DMS79 (cell line): ENCODE data around the gene RCAN2.
"Not testable (repeated sequence)": the region's sequence is repeated elsewhere in the genome, so short reads cannot be mapped to it uniquely, and the experiment has no call there.

ENCODE experiments used
- DNase-seq: peaks from one replicate; lab custom pipeline; 2025; lab: John Stamatoyannopoulos, UW

The RCAN2 gene

DNA sequence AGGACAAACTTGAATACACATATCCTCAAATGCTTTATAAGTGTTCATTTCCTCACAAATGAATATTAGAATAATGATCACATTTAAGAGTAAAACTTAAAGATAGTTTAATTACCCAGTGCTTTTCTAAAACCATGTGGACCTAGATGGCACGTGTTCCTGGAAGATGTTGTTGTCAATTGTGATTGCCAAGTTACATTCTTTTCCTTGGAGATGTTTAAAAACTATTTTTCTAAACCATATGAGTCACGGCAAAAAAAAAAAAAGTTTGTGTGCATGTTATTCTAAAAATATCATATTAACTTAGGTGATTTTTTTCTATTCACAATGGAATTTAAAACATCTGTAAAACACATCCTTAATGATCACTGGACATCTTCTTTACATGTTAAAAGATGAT is 51.1 kb downstream of the RCAN2 start:
- DNase-seq = no peak

DNA sequence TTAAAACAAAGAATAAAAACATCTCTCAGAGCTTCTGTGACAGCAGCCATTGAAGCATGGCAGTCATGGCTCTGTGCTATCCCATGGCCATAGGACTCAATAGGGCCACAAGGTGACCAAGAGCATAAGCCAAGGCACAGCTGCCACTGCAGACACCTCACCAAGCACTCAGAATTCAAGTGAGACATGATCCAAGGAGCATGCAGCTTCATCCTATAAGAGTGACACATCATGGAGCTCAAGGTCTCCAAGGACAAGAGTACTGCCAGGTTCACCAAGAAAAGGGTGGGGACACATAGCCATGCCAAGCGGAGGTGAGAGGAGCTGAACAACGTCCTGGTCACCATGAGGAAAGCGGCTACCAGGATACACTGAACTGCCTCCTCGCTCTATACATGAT is 53.0 kb downstream of the RCAN2 start:
- no peak for DNase-seq

DNA sequence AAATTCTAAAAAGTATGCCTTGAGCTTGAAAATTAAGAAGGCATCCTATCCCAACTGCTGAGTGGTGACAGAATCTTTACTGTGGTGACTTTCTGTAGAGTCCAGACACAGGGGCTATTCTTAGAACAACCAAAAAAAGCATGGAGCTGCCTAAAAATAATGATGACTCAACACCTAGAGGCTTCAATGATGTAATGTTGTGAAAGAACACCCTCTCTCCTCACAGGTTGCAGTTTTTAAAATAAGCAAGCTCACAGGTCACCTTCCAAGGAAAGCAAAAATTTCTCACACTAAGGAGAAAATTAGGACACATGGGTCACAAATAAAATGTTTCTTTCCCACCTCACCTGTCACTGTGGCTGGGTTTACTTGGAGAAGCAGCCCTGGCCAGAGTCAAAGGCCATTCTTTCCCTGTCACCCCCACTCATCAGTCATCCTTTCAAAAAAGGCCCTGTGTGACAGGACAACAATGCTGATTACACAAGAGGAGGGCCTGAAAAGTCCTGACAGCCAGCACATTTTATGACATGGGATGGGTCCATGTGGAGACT is 53.5 kb downstream of the RCAN2 start:
- no peak for DNase-seq

DNA sequence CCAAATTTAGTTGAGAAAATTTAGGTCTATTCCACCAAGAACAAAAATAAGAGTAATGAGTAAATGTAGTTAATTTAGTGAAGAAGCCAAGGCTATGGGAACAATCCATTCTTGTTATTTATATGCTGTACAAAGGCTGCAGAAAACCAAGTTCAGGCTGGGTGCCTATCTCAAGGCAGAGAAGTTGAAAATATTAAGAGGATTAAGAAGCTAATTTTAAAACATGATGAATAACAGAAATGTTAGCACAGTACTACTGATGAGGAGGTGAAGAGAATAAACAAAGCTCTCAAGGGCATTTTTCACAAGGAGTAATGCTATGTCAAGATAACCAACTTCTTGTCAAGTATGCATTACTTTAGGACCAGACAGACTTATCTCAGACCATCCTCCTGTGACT is 68.6 kb downstream of the RCAN2 start:
- no peak for DNase-seq

DNA sequence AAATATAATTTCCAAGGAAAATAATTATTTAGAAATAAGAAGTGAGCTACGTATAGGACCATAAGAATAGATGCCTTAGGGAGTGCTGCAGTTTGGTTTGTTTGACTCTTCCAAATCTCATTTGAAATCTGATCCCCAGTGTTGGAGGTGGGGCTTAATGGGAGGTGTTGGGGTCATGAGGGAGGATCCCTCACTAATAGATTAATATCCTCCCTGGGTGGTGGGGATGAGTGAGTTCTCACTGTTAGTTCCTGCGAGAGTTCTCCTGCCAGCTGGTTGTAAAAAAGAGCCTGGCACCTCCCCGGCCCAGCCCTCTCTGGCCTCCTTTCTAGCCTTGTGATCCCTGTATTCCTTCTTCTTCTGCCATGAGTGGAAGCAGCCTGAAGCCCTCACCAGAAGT is 69.3 kb downstream of the RCAN2 start:
- DNase-seq = no peak

DNA sequence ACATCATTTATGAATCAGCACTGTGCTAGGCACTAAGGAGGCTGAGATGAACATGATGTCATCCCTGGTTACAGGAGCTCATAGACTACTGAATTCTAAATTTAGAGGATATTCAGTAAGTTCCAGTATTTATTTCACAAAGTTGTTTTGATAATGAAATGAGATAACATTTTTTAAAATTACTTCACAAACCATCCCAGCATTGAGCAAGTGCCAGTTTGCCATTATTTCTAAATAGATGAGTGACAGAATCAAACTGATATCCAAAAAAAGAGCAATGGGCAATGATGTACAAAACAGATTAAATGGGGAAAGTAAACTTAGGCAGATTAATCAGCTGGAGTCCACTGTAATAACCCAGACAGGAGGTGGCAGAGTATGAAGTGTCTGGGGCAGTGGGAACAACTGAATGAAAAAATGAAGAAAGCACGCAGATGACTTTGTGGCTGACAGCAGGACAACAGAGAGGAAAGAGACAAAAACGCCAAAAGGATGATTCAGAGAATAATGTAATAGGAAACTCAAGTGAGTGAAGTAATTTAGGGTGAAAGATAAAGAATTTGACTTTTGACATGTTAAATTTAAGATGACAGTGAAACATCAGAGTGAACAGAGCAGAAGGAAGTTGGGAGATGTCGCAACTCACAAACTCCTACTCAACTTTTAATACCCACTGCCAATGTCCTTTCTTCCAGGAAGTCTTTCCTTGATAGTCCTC is 70.2 kb downstream of the RCAN2 start:
- DNase-seq = no peak

DNA sequence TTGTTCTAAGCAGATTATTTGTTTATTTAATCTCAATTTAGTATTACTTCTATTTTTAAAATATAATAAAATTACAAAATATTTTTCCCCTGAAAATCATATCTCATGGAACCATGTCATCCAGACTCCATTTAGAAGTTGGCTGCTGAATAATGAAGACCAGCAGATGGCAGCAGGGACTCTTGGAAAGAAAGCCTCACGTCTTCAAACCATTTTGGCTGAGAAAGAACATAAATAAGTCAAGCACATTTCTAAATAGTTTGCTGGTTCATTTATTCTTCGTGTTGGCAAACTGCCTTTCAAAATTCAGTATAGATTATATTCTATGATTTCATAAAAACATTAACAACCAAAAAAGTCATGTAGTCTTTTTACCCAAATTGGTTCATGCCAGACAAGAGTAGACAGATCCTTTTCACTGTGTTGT is 71.7 kb downstream of the RCAN2 start:
- peak; percentile 20 for DNase-seq

DNA sequence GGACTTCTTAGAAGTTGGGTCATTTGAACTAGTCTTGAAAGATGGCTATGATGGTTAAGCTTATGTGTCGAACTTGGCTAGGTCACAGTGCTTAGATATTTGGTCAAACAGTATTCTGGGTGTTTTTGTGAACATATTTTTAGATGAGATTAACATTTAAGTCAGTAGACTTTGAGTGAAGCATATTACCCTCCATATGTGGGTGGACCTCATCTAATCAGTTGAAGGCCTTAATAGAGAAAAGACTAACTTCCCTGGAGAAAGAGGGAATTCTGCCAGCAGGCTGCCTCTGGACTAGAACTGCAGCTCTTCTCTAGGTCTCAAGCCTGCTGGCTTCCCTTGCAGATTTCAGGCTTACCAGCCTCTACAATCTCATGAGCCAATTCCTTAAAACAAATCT is 76.9 kb downstream of the RCAN2 start:
- DNase-seq = no peak

DNA sequence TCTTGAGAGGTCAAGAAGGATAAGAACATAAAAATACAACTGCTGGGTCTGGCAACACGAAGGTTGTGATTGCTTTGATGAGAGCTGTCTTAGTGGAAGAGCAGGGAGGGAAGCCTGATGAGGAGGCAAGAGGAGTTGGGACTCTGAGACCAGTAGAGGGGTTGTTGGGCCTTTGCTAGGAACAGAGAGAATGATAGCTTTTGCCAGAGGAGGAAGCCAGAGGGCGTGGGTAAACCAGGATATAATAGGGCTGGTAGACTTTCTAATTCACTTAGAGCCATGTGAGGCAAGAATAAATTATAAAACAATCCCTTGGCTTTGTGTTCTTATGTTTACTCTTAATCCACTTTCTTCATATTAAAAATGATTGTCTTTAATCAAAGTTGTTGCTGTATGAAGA is 78.6 kb downstream of the RCAN2 start:
- no peak for DNase-seq

DNA sequence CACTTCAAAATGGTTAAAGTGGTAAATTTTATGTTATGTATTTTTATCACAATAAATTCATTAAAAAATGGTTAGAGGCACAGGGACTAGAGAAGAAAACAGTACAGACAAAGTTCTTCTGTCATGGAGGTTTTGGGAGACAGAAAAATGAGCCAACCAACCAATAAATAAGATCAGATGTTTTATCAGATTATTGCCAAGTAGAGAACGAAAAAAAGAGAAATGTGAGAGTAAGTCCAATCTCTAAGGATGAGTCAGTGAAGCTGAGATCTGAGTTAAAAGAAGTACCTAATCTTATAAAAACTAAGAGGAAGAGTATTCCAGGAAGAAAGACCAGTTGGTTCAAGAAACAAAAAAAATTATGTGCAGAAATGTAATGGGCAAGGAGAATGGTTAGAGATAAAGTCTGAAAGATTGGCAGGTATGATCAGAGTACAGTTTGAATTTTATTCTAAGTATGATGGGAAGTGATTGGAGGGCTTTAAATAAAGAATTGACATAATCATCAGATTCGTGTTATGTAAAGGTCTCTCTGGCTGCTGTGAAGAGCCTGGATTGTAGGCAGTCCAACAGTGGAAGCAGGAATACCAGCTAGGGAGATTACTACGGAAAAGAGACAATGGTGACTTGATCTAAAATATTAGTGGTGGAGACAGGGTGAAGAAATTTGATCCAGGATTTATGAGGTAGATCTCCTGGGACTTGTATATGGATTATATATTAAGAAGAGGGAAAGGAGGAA is 79.6 kb downstream of the RCAN2 start:
- DNase-seq = no peak

DNA sequence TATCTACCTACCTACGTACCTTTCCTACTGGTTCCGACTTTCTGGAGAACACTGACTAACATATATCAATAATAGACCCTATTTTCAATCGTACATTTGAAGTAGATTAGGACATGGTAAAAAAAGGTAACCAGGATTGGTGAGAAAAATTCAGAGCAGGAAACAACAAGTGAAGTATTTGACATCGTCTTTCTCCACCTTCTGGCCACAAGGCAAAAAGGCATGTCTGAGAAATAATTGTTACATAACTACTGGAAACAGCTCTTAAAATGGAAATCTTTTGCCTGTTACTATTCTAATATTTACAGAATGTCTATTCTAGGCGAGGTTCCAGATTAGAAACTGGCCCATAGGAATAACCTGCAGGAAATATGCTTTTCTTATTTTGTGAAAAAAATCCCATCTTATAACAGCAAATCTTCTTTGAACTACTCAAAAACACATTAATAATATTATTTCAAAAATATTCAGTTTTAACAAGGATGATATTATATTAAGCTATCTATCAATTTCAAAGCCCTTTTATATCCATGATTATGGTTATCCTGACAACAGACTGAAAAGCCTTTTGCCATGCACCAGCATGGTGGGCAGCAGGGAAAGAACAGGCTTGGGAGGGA is 80.8 kb downstream of the RCAN2 start:
- DNase-seq = no peak

DNA sequence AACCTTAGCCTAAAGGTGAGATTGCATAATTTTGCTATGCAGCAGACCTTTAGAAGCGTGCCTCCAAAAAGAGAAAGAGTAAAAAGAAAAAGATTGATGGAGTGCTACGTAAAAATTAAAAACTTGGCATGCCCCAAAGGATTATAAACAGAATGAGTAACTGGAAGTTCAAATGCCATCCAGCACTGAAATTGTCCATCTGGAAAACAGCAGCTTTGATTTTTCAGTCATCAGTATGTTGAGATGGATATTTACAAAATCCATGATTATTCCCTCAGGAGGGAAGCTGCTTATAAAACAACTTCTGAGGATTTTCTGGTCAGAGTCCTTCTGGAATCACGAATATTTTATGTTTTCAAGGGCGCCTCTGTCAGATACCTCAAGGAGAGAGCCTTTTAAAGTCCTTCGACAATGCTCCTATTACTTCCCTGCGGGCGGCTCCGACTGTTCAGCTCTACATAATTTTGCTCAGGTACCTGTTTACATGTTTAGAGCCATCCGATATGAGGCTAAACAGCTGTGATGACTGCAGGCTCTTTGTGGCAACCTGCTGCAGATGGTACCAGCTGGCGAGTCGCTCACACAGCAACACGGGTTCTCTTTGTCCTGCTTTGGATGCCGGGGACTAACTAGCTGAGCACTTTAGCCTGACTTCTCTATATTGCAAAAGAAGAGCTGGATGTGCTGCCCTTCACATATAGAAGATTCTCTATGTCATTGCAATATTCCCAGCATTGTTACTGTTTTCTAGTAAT is 83.3 kb downstream of the RCAN2 start:
- DNase-seq = no peak

DNA sequence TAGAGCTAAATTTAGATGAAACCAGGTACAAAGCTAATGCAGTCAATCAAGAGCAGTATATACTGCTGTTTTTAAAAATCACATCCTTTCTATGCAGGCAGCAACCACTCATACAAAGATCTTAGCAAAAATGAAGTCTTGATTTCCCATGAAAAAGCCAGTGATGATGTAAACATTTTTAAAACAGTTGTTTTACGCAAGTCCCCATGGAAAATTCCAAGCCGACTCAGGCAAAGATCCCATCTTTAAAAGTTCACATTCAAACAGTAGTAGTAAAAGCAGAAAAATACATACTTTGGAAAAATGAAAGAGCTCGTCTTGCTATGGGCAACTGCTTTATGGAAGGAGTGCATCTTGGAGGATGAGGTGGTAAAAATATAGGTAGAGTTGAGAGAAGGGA is 84.0 kb downstream of the RCAN2 start:
- DNase-seq = no peak

DNA sequence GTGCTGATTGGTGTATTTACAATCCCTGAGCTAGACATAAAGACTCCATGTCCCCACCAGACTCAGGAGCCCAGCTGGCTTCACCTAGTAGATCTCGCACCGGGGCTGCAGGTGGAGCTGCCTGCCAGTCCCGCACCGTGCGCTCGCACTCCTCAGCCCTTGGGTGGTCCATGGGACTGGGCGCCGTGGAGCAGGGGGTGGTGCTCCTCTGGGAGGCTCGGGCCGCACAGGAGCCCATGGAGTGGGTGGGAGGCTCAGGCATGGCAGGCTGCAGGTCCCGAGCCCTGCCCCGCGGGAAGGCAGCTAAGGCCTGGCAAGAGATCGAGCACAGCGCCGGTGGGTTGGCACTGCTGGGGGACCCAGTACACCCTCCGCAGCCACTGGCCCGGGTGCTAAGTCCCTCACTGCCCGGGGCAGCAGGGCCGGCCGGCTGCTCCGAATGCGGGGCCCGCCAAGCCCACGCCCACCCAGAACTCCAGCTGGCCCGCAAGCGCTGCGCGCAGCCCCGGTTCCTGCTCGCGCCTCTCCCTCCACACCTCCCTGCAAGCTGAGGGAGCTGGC is 85.5 kb downstream of the RCAN2 start:
- not testable (repeated sequence) for DNase-seq

DNA sequence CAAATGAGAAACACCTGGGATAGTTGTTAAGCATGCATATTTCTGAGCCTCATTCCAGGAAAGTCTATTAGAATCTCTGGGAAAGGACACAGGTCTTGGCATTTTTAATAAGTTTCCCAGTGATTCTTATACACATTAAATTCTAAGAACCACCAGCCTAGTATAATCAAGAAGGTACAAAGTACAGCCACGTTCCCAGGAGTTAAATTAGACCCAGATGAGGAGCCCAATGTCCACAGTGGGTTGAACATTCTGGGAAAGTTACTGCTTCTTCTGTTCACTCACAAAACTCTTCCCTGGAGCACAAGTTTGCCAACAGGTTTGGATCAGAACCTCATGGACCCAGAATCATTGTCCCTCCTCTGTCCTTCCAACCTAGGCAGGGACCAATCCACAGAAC is 90.4 kb downstream of the RCAN2 start:
- no peak for DNase-seq

DNA sequence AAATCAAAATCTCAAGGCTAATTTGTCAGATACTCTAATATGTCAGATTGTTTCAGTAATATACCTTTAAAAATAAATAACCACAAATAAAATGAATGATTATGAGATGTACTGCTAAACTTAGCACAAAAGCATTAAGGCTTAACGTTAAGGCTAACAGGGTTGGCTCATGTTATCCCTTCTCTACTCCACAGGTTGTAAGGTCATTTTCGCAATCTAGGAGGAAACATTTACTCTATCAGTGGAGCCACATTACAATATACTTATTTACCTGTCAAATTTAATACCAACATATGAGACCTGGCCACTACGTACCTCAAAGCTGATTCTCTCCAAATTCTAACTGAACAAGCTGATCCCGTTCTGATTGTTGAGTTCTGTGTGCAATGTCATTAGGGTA is 95.7 kb downstream of the RCAN2 start:
- DNase-seq = no peak

DNA sequence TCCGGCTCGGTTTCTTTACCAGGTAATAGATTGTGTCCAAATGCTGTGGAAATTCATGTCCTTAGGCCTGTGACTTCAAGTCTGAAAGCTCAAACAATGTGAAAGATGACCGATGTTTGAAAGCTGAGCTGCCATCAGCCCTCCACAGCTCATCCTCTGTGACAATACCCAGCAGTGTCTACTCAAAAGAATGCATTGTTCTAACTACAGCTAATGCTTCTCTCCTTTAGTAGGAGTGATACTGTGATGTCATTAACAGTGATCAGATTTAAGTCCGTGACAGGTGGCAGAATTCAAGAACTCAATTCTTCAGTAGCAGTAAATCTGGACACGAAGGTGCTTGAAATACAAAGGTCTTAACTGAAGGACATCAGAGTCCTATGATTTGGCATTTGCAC is 97.3 kb downstream of the RCAN2 start:
- DNase-seq = no peak

DNA sequence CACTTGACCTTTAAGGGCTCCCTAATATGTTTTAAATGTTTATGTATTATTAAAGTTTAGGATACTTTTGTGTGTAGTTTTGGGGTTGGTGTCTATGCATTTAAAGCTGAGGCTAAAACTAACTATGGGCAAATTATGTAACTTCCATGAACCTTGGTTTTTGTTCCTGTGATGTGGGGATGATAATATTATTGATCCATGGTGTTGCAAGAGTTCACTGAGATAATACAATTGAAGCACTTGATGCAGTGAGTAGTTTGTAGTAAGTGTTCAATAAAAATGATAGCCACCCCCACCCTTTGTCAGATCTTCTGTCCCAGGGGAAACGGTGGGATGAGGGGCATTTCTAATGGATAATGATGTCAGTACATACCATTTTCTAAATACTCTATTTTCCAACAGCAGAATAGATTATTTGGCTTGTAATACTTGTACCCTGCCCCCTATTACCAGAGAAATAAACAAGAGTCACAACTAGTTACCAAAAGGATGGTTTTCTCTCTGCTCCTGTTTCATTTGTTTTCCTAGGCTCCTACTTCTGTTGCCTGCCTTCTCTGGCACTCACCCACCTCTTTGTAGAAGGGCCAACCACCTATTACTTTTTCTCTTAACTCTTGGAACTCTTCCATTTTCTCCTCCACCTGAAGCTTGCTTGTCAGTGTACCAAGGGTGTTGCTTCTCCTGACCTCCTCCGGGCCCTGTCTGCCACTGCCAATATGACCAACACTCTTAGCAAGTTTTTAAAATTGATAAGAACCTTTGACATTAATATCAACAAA is 97.9 kb downstream of the RCAN2 start:
- no peak for DNase-seq

DNA sequence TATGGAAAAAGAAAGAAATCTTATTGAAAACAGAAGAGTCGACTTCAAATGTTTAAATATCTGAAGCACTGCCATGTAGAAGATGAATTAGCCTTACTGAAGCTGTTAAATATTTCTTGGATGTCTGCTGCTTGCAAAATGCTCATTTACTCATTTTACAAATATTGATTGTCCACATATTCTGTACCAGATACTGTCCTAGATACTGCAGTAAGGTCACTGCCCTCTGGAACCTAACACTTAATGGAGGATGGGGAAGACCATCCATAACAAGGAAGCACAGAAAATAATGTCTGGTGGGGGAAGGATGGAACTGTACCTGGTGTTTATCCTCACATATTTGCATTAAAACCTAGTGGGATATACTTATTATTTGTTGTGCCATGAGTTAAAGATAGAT is 99.0 kb downstream of the RCAN2 start:
- DNase-seq = no peak

DNA sequence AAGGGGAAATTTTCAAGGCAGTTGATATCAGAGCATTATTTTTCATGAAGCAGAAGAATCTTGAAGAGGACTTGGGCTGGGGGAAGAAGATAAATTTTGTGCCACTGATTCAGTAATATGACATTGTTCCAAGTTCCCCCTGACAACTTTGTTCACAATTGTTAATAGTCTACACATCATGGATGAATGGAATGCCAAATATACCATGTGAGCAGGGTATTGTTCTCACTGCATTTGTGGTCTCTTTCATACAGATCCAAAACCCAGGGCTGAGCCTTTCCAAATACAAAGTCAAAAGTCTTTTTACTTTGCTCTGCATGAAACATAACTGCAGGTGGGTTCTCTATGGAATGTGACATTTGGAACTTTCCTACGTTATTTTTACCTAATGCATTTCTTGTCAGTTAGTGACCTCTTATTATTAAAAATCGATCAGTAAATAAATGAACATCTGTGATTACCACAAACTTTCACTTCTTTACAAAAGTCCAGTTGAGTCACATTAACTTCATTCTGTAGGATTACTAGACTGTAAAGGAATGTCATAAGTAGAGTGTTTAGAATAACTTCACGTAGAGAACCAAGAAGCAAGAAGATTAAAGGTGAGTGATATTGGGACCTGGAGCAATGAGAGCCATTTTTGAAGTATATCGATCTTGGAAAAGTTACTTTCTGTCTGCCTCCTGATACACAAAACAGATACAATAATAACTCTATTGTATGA is 100.9 kb downstream of the RCAN2 start:
- DNase-seq = no peak

DNA sequence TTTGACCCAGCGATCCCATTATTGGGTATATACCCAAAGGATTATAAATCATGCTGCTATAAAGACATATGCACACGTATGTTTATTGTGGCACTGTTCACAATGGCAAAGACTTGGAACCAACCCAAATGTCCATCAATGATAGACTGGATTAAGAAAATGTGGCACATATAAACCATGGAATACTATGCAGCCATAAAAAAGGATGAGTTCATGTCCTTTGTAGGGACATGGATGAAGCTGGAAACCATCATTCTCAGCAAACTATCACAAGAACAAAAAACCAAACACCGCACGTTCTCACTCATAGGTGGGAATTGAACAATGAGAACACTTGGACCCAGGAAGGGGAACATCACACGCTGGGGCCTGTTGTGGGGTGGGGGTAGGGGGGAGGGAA is 103.5 kb downstream of the RCAN2 start:
- DNase-seq = not testable (repeated sequence)
